ENCODE measurements around the gene P3R3URF. TPM values are rescaled to one million over a fixed set of nuclear protein-coding genes. Genes with fewer than 3 reads are reported as not detected.

Gene P3R3URF
- total and polyA plus RNA-seq, 2 donors (not counting 3 experiments of a cell fraction or from before 2014, with no cell fraction given): not detected

GRCh38 chr1:46187106-46187869, 11.0 kb upstream of the P3R3URF start:
- peaks cover 16% of the 10 kb centered on the region for H3K4me1 ChIP-seq (ENCODE audit: control insufficient read depth, extremely low read depth, insufficient read depth, low read length)
- dilution Hi-C loops (cut with MboI; ENCODE audit: extremely low pct_ligation_motif_present, low sequenced_read_pairs): loop anchor here (25.0 kb wide), 1 partner anchor 150 kb away; no protein-coding TSS in a partner anchor
- H3K9me3 ChIP-seq (replicated peaks; ENCODE audit: control insufficient read depth, insufficient read depth, low read length): no peaks in the 10 kb centered on the region
- no peaks in the 10 kb centered on the region for H3K79me2 ChIP-seq (ENCODE audit: control insufficient read depth, insufficient read depth, low read length)
- H4K20me1 ChIP-seq (replicated peaks; ENCODE audit: control insufficient read depth, extremely low read depth, insufficient read depth, low read length): no peaks in the 10 kb centered on the region
- no peak overlapping the region for H3K4me3 ChIP-seq (replicated peaks in 1 of 3; ENCODE audit: insufficient read depth in 1 of 3, low read depth in 1 of 3, low read length in 3 of 3)
- H3K27me3 ChIP-seq (ENCODE audit: control insufficient read depth in 2 of 2, insufficient read depth in 2 of 2, low read length in 2 of 2): no peaks in the 10 kb centered on the region
- H3K27ac ChIP-seq (ENCODE audit: insufficient read depth, low read depth, low read length): no peak overlapping the region
- no peak overlapping the region for H3K9ac ChIP-seq (replicated peaks; ENCODE audit: extremely low read depth, insufficient read depth, low read length)
- BruUV-seq (replicated peaks): no TSS peak
- CTCF ChIA-PET: interaction anchor here (0.6 to 1.2 kb wide), 4 partner anchors 17 to 56 kb away, joined by 3 to 5 read pairs (median 4); no protein-coding TSS in a partner anchor
- no peak overlapping the region for H3K4me2 ChIP-seq (ENCODE audit: insufficient read depth, low read length)
- DNase-seq (ENCODE audit: low read depth, low spot score): no peak
- intact Hi-C loops (cut with micrococcal nuclease): no loop called here
- TF ChIP-seq FOS (IDR thresholded peaks at IDR 0.05; ENCODE audit: borderline replicate concordance, insufficient read depth, low read length) (no peak), MYC (IDR thresholded peaks at IDR 0.05; ENCODE audit: low read depth, low read length) (no peak), MAX (IDR thresholded peaks at IDR 0.05; ENCODE audit: insufficient read depth, insufficient read length) (no peak), GATA2 (IDR thresholded peaks at IDR 0.05; ENCODE audit: insufficient read depth, insufficient read length, low read depth, low read length) (no peak), POLR2A (IDR thresholded peaks at IDR 0.05; ENCODE audit: low read depth, low read length) (no peak), POLR2AphosphoS5 (IDR thresholded peaks at IDR 0.05; ENCODE audit: insufficient read depth, low read depth, low read length) (no peak), EZH2 (IDR thresholded peaks at IDR 0.05; ENCODE audit: borderline replicate concordance, low read depth, low read length, severe bottlenecking) (no peak), JUN (IDR thresholded peaks at IDR 0.05; ENCODE audit: borderline replicate concordance, insufficient read depth, insufficient read length, low read depth) (no peak), CTCF (IDR thresholded peaks at IDR 0.05; ENCODE audit: extremely low read depth in 1 of 2, insufficient read depth in 1 of 2, low read depth in 1 of 2, low read length in 2 of 2) (no peak)
- H3K36me3 ChIP-seq (ENCODE audit: control insufficient read depth in 2 of 2, extremely low read depth in 1 of 2, insufficient read depth in 2 of 2, low read length in 2 of 2): peaks cover 0 to 14% of the 10 kb centered on the region in 2 experiments
- POLR2A ChIA-PET: no interaction called here
- H3K9me1 ChIP-seq (replicated peaks; ENCODE audit: control insufficient read depth, extremely low read depth, insufficient read depth, low read length): no peaks in the 10 kb centered on the region
- H2AFZ ChIP-seq (ENCODE audit: low read depth, low read length): no peak overlapping the region
- no peak for FAIRE-seq
